GM23248 (cell line): ENCODE measurements around the gene USP48.

Experiments used
- EZH2 ChIP-seq: fragments of 200-600 bp; sonication (generic); IDR thresholded peaks from 2 replicates; pipeline ENCODE4 v1.6.1; 2018; ENCODE audit warnings: antibody characterized with exemption, mild to moderate bottlenecking; ENCODE audit not compliant: insufficient read depth, poor library complexity, severe bottlenecking
- EZH2phosphoT487 ChIP-seq: fragments of 200-600 bp; sonication (generic); IDR thresholded peaks from 2 replicates; pipeline ENCODE4 v1.6.1; 2018; ENCODE audit warnings: antibody characterized with exemption, moderate library complexity, mild to moderate bottlenecking, low read depth; ENCODE audit not compliant: insufficient read depth

DNA sequence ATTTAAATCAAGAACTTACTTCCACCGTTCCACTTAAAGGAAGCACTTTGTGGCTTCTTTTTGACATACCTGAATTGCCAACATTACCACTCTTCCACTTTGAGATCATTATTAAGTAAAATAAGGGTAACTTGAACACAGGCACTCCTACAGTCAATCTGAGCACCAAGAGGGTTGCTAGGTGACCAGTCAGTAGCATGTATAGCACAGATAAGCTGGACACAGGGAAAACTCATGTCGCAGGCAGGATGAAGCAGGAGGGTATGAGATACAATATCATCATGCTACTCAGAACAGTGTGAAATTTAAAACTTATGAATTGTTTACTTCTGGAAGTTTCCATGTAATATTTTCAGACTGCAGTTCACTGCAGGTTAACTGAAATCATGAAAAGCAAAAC, 66.8 kb downstream of the USP48 start:
- no peak for TF ChIP-seq EZH2
- TF ChIP-seq EZH2phosphoT487: no peak
